ENCODE data around the gene ZC3H7B.

ZC3H7B gene

GRCh38 chr22:41341012-41341411, 39.7 kb downstream of the ZC3H7B start:
- POLR2A ChIA-PET (ENCODE audit: low non-redundant PET): no interaction called here
- DNase-seq (ENCODE audit: low spot score): no peak
- TF ChIP-seq, protein P1, sequence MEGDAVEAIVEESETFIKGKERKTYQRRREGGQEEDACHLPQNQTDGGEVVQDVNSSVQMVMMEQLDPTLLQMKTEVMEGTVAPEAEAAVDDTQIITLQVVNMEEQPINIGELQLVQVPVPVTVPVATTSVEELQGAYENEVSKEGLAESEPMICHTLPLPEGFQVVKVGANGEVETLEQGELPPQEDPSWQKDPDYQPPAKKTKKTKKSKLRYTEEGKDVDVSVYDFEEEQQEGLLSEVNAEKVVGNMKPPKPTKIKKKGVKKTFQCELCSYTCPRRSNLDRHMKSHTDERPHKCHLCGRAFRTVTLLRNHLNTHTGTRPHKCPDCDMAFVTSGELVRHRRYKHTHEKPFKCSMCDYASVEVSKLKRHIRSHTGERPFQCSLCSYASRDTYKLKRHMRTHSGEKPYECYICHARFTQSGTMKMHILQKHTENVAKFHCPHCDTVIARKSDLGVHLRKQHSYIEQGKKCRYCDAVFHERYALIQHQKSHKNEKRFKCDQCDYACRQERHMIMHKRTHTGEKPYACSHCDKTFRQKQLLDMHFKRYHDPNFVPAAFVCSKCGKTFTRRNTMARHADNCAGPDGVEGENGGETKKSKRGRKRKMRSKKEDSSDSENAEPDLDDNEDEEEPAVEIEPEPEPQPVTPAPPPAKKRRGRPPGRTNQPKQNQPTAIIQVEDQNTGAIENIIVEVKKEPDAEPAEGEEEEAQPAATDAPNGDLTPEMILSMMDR (conservative IDR thresholded peaks at IDR 0.05; ENCODE audit: low read depth): no peak
- CTCF ChIA-PET: no interaction called here
- H3K27ac ChIP-seq: peak overlapping the region; percentile 12; the same call in 1 of the 2 replicates

DNA sequence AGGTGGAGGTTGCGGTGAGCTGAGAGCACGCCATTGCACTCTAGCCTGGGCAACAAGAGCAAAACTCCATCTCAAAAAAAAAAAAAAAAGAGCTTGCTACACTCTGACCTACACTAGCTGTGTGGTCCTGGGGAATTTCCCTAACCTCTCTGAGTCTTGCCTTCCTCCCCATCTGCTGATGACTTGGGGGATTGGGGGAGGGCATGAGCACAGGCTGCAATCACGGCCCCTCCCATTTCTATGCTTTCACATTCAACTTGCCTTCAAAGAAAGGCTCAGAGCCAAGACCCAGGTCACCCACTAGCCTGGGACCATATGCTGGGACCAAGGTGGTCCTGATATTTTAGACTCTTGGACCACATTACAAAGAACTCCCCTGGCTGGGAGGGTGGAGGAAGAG, 40.7 kb downstream of the ZC3H7B start:
- TF ChIP-seq, protein P1 (conservative IDR thresholded peaks at IDR 0.05; ENCODE audit: low read depth): no peak
- ChIA-PET POLR2A (ENCODE audit: low non-redundant PET) (no interaction called here), CTCF (no interaction called here)
- DNase-seq (ENCODE audit: low spot score): no peak
- peak overlapping the region; percentile 19 for H3K27ac ChIP-seq

GRCh38 chr22:41343300-41343699, 42.0 kb downstream of the ZC3H7B start:
- TF ChIP-seq, protein P1 (conservative IDR thresholded peaks at IDR 0.05; ENCODE audit: low read depth): no peak
- DNase-seq (ENCODE audit: low spot score): no peak
- POLR2A ChIA-PET (ENCODE audit: low non-redundant PET): no interaction called here
- CTCF ChIA-PET: interaction anchor here (0.6 kb wide), 1 partner anchor 35 kb away, joined by 5 read pairs; no protein-coding TSS in a partner anchor
- H3K27ac ChIP-seq: peak overlapping the region; percentile 19; the same call in 1 of the 2 replicates

DNA sequence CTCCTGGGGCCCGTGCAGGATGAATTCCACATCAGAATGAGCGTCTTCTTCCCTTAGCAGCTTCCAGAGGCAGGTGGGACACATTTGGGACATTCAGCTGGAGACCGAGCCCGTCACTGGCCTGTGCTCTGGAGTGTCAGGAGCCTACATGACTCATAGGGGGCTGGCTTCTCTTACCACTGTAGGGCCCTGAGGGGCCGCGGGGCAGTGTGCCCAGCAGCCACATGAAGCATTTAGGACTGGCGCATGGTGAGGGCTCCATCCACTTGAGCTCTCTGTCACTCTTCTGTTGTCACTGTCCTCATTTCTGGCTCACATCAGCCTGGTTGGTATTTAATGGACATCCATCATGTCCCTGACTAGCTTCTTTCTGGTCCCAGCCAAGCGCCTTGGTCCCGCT, 42.4 kb downstream of the ZC3H7B start:
- TF ChIP-seq, protein P1 (conservative IDR thresholded peaks at IDR 0.05; ENCODE audit: low read depth): no peak
- ChIA-PET CTCF (interaction anchor here (0.6 kb wide), 1 partner anchor 87 kb away, joined by 3 read pairs; no protein-coding TSS in a partner anchor), POLR2A (ENCODE audit: low non-redundant PET) (no interaction called here)
- H3K27ac ChIP-seq: no peak overlapping the region
- DNase-seq (ENCODE audit: low spot score): no peak

GRCh38 chr22:41344189-41344788, 43.0 kb downstream of the ZC3H7B start:
- no peak overlapping the region; the same call in 1 of the 2 replicates for H3K27ac ChIP-seq
- POLR2A ChIA-PET (ENCODE audit: low non-redundant PET): no interaction called here
- DNase-seq (ENCODE audit: low spot score): no peak
- CTCF ChIA-PET: interaction anchor here (0.6 kb wide), 2 partner anchors 49 to 88 kb away, joined by 3 read pairs; no protein-coding TSS in a partner anchor
- TF ChIP-seq, protein P1 (conservative IDR thresholded peaks at IDR 0.05; ENCODE audit: low read depth): no peak

DNA sequence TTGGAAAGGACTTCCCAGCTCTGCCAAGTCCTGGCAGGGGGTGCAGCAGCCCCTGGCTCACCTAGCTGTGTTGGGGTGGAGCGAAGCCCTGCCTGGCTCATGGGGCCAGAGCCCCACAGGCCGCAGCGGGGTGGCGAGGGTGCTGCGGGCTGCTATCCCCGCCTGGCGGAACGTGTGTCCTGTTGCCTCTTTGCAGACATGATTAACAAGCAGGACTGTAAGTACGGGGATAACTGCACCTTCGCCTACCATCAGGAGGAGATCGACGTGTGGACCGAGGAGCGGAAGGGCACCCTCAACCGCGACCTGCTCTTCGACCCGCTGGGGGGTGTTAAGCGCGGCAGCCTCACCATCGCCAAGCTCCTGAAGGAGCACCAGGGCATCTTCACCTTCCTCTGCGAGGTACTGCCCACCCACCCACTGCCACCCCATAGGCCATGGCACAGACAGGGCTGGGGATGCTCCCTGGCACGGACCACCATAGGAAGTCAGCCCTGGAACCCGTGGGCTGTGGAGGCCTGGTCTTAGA, 44.5 kb downstream of the ZC3H7B start:
- ChIA-PET CTCF (no interaction called here), POLR2A (ENCODE audit: low non-redundant PET) (no interaction called here)
- no peak for DNase-seq (ENCODE audit: low spot score)

More for the DNA sequence above, 44.5 kb downstream of the ZC3H7B start:
- TF ChIP-seq, protein P1 (conservative IDR thresholded peaks at IDR 0.05; ENCODE audit: low read depth): no peak
- H3K27ac ChIP-seq: no peak overlapping the region

Measured in RWPE1 (cell line).